ENCODE measurements around the gene LIN7A.
A peak's percentile ranks its signal among the peaks of the same experiment; 100 is the strongest.
"Not testable (repeated sequence)": the region's sequence is repeated elsewhere in the genome, so short reads cannot be mapped to it uniquely, and the experiment has no call there.

Gene LIN7A

GRCh38 chr12:80810874-80811273 is 126.9 kb downstream of the LIN7A start:
- no peak for DNase-seq (ENCODE audit: low read depth)

- no peak for DNase-seq (ENCODE audit: low read depth)
Measured at GRCh38 chr12:80807640-80808288, 130.0 kb downstream of the LIN7A start.

GRCh38 chr12:80805106-80805505 is 132.6 kb downstream of the LIN7A start:
- DNase-seq (ENCODE audit: low read depth), result no peak

- no peak for DNase-seq (ENCODE audit: low read depth)
Measured at GRCh38 chr12:80802652-80803400, 134.9 kb downstream of the LIN7A start.

GRCh38 chr12:80798281-80798680 is 139.5 kb downstream of the LIN7A start:
- DNase-seq (ENCODE audit: low read depth), result no peak

GRCh38 chr12:80794551-80794950 is 143.2 kb downstream of the LIN7A start:
- no peak for DNase-seq (ENCODE audit: low read depth)

- no peak for DNase-seq (ENCODE audit: low read depth)
Measured at GRCh38 chr12:80792861-80793260, 144.9 kb downstream of the LIN7A start.

- no peak for DNase-seq (ENCODE audit: low read depth)
Measured at GRCh38 chr12:80791863-80792262, 145.9 kb downstream of the LIN7A start.

- not testable (repeated sequence) for DNase-seq (ENCODE audit: low read depth)
Measured at GRCh38 chr12:80788407-80788806, 149.3 kb downstream of the LIN7A start.

- not testable (repeated sequence) for DNase-seq (ENCODE audit: low read depth)
Measured at GRCh38 chr12:80782963-80783470, 154.7 kb downstream of the LIN7A start.

- no peak for DNase-seq (ENCODE audit: low read depth)
Measured at GRCh38 chr12:80781313-80781712, 156.4 kb downstream of the LIN7A start.

- DNase-seq (ENCODE audit: low read depth), result no peak
Measured at GRCh38 chr12:80780746-80781145, 157.0 kb downstream of the LIN7A start.

GRCh38 chr12:80778005-80778541 is 159.7 kb downstream of the LIN7A start:
- peak; percentile 95 for DNase-seq (ENCODE audit: low read depth)

GRCh38 chr12:80777587-80777986 is 160.1 kb downstream of the LIN7A start:
- DNase-seq (ENCODE audit: low read depth), result no peak

GRCh38 chr12:80776706-80777105 is 161.0 kb downstream of the LIN7A start:
- DNase-seq (ENCODE audit: low read depth), result no peak

GRCh38 chr12:80770958-80771357 is 166.8 kb downstream of the LIN7A start:
- no peak for DNase-seq (ENCODE audit: low read depth)

GRCh38 chr12:80769553-80770140 is 168.1 kb downstream of the LIN7A start:
- no peak for DNase-seq (ENCODE audit: low read depth)

GRCh38 chr12:80766897-80767296 is 170.8 kb downstream of the LIN7A start:
- DNase-seq (ENCODE audit: low read depth), result no peak

- no peak for DNase-seq (ENCODE audit: low read depth)
Measured at GRCh38 chr12:80766210-80766609, 171.5 kb downstream of the LIN7A start.

- peak; percentile 65 for DNase-seq (ENCODE audit: low read depth)
Measured at GRCh38 chr12:80763874-80764273, 173.9 kb downstream of the LIN7A start.

- no peak for DNase-seq (ENCODE audit: low read depth)
Measured at GRCh38 chr12:80761838-80762237, 175.9 kb downstream of the LIN7A start.

GRCh38 chr12:80756875-80757274 is 180.9 kb downstream of the LIN7A start:
- no peak for DNase-seq (ENCODE audit: low read depth)

GRCh38 chr12:80754274-80754673 is 183.5 kb downstream of the LIN7A start:
- no peak for DNase-seq (ENCODE audit: low read depth)
